ENCODE measurements around the gene EFNA2. TPM values are rescaled to one million over a fixed set of nuclear protein-coding genes. Genes with fewer than 3 reads are reported as not detected.

The EFNA2 gene
- total RNA-seq, 1 experiment from 2014 or later: 14.3 TPM

GRCh38 chr19:1278074-1278473 lies 7.6 kb upstream of the EFNA2 start:
- H2AK5ac ChIP-seq (ENCODE audit: insufficient read length, low read length): no peak overlapping the region
- H2BK5ac ChIP-seq (ENCODE audit: insufficient read length, low read length): no peak overlapping the region
- no peak overlapping the region for H4K91ac ChIP-seq (ENCODE audit: insufficient read length, low read depth, low read length)
- no peaks in the 10 kb centered on the region for H3K27me3 ChIP-seq (ENCODE audit: insufficient read depth, low read length)
- Mint-ChIP-seq H3K27ac (peak overlapping the region in 1 of 3 experiments; percentile 49; a peak in 1 of 7 replicates), H3K27me3 (ENCODE audit: low read depth) (no peaks in the 10 kb centered on the region; the same call in 1 of the 2 replicates), H3K9me3 (no peaks in the 10 kb centered on the region), H3K36me3 (ENCODE audit: insufficient read depth in 1 of 3, low read depth in 3 of 3) (peaks cover 9 to 50% (median 27%) of the 10 kb centered on the region in 3 experiments), H3K4me3 (peak overlapping the region; percentile 9 to 15; a peak in 1 of 5 replicates), H3K4me1 (peaks cover 18 to 21% of the 10 kb centered on the region in 2 experiments)
- no peak overlapping the region for H2BK15ac ChIP-seq (ENCODE audit: low read depth, low read length)
- WGBS (ENCODE audit: extremely low coverage, insufficient read length, low lambda C conversion rate): no CpG with 5 or more reads among the region's 12 CpGs
- H2BK120ac ChIP-seq (ENCODE audit: low read depth, low read length, poor library complexity, severe bottlenecking): no peak overlapping the region
- H3K4ac ChIP-seq (ENCODE audit: low read depth, low read length): no peak overlapping the region
- H3K79me1 ChIP-seq (ENCODE audit: insufficient read depth, low read depth, low read length, poor library complexity, severe bottlenecking): no peaks in the 10 kb centered on the region
- peaks cover 9% of the 10 kb centered on the region for H3K23me2 ChIP-seq (ENCODE audit: insufficient read length, low read depth, low read length, poor library complexity, severe bottlenecking)
- TF ChIP-seq, protein P1, sequence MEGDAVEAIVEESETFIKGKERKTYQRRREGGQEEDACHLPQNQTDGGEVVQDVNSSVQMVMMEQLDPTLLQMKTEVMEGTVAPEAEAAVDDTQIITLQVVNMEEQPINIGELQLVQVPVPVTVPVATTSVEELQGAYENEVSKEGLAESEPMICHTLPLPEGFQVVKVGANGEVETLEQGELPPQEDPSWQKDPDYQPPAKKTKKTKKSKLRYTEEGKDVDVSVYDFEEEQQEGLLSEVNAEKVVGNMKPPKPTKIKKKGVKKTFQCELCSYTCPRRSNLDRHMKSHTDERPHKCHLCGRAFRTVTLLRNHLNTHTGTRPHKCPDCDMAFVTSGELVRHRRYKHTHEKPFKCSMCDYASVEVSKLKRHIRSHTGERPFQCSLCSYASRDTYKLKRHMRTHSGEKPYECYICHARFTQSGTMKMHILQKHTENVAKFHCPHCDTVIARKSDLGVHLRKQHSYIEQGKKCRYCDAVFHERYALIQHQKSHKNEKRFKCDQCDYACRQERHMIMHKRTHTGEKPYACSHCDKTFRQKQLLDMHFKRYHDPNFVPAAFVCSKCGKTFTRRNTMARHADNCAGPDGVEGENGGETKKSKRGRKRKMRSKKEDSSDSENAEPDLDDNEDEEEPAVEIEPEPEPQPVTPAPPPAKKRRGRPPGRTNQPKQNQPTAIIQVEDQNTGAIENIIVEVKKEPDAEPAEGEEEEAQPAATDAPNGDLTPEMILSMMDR (conservative IDR thresholded peaks at IDR 0.05): no peak
- H3K79me2 ChIP-seq (ENCODE audit: insufficient read depth, low read length): no peaks in the 10 kb centered on the region
- no peak overlapping the region for H3K9ac ChIP-seq (ENCODE audit: extremely low read depth, insufficient read length, low read length)
- H3K4me2 ChIP-seq (ENCODE audit: insufficient read depth, insufficient read length, low read length): no peak overlapping the region
- H3K27ac ChIP-seq (ENCODE audit: insufficient read length, low read depth, low read length): no peak overlapping the region
- H3K4me1 ChIP-seq (ENCODE audit: insufficient read depth, low read length): no peaks in the 10 kb centered on the region
- H3T11ph ChIP-seq (ENCODE audit: low read length): no peak overlapping the region
- no peaks in the 10 kb centered on the region for H4K20me1 ChIP-seq (ENCODE audit: control insufficient read depth, insufficient read depth, insufficient read length)
- H4K5ac ChIP-seq (ENCODE audit: insufficient read length, low read depth, low read length): no peak overlapping the region
- H3K9me3 ChIP-seq (ENCODE audit: control insufficient read depth, low read depth, low read length): no peaks in the 10 kb centered on the region
- H2BK20ac ChIP-seq (ENCODE audit: low read depth, low read length, poor library complexity, severe bottlenecking): no peak overlapping the region
- no peak for DNase-seq
- no peak overlapping the region for H3K23ac ChIP-seq (ENCODE audit: insufficient read length, low read depth, low read length)
- H2AFZ ChIP-seq (ENCODE audit: low read length): no peak overlapping the region
- no peak overlapping the region for H3K14ac ChIP-seq (ENCODE audit: insufficient read depth, low read length)
- H3K18ac ChIP-seq (ENCODE audit: insufficient read length, low read depth, low read length): no peak overlapping the region
- no peak overlapping the region for H4K8ac ChIP-seq (replicated peaks; ENCODE audit: insufficient read length, low read depth, low read length)
- H2BK12ac ChIP-seq (ENCODE audit: insufficient read length, low read depth, low read length): no peak overlapping the region
- no peak overlapping the region for H3K56ac ChIP-seq (ENCODE audit: insufficient read length, low read depth, low read length)
